Right renal pelvis (tissue), 4 donors: ENCODE data around the gene PHACTR3. TPM values are rescaled to one million over a fixed set of nuclear protein-coding genes. Genes with fewer than 3 reads are reported as not detected.
A peak's percentile ranks its signal among the peaks of the same experiment; 100 is the strongest.

Experiments used
- DNase-seq, 4 donors: peaks; one replicate each; pipeline ENCODE4 v3.0.0-alpha.2; 2013; ENCODE audit warnings: low read depth in 4 of 4, low spot score in 3 of 4, missing footprints in 1 of 4
- polyA plus RNA-seq, 4 donors: library from polyadenylated mRNA; unstranded; fragments of 120-200 nt; gene quantifications; one replicate each; pipeline ENCODE4 v1.2.1, GENCODE V29; 2013; ENCODE audit not compliant: insufficient read length in 4 of 4

The PHACTR3 gene
- polyA plus RNA-seq, 4 donors: 9.7 to 13.9 (median 13.0) TPM

DNA sequence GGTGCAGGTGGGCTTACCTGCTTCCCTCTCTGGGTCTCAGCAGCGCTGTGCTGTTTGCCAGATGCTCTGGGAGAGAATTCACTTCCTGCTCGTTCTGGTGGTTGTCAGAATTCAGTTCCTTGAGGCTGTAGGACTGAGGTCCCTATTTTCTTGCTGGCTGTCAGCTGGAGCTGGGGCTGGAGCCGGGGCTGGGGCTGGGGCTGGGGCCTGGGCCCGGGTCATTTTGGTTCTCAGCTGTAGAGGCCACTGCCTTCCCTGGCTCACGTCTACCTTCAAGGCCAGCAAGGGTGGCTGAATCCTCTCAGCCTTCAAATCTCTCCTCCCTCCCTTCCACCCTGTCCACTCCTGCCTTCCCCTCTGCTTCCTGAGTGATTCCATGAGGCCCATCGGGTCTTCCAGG lies 16.8 kb upstream of the PHACTR3 start:
- DNase-seq: no peak

- no peak for DNase-seq
These were observed 16.0 kb upstream of the PHACTR3 start for GRCh38 chr20:59588236-59588855.

DNA sequence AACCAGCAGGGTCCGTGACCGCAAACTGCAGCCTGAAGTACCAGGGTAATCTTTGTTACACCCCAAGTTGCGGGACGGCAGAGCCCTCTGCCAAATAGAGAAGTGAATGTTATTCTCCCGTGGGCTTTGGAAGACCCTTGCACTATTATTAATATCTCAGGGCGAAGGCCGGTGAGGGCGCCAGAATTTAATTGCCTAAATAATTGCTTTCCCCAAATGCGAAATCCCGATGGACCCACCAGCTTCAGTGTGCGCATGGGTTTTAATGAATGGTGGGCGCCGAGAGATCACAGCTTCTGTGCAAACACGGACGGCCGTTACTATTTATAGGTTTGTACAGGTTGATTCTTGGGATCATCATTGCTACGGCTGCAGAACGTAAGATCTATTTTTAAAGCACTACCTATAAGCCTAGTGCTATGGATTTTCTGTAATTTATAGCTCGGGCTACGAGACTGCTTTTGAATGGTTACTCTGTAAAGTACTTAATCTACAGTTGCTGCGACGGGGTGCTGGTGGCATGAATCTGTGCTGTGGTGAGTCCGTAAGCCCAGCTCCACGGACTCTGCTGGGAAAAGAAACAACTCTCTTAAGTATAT lies 15.2 kb upstream of the PHACTR3 start:
- DNase-seq: no peak

DNA sequence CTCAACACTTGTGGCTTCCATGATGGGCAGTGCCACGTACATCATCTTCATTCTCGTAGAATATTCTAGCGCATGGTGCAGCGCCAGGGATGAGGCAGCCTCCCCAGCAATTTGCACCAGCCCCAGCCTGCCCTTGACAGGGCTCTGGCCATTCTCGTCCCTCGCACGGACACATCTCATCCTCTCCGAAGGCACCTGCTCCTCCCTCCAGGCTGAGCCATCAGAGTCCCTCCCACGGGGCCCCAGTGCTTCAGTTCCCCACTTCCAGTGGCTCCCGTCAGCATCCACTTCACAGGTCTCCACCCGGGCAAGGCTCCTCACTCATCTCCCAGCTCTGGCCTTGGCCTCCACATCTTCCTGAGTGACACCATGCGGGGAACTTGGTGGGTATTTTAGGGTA lies 13.3 kb upstream of the PHACTR3 start:
- no peak for DNase-seq

- DNase-seq: no peak
These were observed 7.7 kb upstream of the PHACTR3 start for GRCh38 chr20:59596690-59597089.

DNA sequence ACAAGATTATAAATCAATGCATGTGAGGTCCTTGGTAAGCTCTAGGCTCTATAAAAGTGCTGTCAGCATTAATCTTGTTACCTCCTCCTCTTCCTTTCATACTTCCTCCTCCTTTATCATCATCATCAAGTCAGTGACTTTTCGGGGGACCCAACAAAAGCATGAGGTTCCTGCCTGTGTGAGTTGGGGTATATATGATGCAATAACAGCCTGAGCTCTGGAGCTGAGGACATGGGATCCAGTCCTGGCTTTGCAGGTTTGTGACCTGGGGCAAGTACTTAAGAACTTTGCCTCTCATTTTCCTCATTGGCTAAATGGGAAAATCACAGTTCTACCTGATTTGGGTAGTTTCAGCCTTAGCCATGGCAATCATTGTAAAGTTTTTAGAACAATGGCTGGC lies 7.1 kb upstream of the PHACTR3 start:
- no peak for DNase-seq

GRCh38 chr20:59598625-59599310 lies 5.6 kb upstream of the PHACTR3 start:
- DNase-seq: no peak

DNA sequence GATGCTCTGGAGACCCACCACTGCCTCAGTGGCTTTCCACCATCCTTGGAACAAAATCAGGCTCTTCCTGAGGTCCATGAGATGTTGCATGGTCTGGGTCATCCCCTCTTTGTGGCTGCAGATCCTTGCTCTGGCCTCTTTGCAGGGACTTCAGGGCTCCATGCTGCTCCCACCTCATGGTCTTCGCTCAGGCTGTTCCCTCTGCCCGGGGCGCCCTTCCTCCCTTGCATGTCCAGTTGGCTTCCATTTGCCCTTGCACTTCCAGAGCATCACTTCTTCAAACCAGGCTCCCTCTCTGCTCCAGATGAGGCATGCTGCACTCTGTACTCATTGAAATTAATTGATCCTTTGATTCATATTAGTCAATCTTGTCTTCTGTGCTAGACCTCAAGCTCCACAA lies 4.4 kb upstream of the PHACTR3 start:
- DNase-seq: no peak

GRCh38 chr20:59600472-59600871 lies 3.9 kb upstream of the PHACTR3 start:
- DNase-seq: no peak

GRCh38 chr20:59602546-59603080 lies 1.7 kb upstream of the PHACTR3 start:
- DNase-seq: no peak

- no peak for DNase-seq
These were observed 1.2 kb upstream of the PHACTR3 start for GRCh38 chr20:59603176-59603575.

DNA sequence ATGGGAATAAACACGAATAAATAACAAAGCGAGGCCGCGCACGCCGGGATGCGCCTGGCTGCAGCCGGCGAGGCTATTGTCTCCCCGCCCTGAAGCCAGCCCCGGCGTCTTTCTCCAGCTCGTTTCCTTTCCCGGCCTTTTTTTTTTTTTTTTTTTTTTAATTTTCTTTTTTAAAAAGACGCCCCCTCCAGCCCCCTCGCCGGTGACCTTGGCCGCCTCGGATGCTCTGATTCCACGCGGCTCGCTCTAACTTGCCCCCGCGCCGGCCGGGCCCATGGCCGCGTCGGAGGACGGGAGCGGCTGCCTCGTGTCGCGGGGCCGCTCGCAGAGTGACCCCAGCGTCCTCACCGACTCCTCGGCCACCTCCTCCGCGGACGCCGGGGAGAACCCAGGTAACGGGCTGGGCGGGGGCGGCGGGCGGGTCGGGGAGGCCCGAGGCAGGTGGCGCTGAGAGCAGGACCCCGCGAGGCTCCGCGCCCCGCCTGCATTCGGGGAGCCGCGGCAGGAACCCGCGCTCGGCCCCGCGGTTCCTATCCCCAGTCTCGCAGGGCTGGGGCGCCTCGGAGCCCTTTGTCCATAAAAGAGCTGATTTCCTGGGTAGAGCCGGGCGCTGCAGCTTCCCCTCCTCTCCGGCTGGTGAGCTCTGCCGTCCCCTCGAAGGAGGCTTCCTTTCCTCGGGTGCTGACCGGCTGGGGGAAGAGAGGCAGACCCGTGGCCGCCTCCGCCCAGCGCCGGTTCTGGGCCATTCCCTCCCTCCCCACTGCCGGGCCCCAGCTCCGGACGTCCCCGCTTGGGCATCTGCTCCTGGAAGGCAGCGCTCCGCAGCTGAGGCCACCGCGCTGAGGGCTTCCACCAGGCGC lies 631 bp downstream of the PHACTR3 start:
- DNase-seq: peak in 1 of 4 donors; percentile 28

DNA sequence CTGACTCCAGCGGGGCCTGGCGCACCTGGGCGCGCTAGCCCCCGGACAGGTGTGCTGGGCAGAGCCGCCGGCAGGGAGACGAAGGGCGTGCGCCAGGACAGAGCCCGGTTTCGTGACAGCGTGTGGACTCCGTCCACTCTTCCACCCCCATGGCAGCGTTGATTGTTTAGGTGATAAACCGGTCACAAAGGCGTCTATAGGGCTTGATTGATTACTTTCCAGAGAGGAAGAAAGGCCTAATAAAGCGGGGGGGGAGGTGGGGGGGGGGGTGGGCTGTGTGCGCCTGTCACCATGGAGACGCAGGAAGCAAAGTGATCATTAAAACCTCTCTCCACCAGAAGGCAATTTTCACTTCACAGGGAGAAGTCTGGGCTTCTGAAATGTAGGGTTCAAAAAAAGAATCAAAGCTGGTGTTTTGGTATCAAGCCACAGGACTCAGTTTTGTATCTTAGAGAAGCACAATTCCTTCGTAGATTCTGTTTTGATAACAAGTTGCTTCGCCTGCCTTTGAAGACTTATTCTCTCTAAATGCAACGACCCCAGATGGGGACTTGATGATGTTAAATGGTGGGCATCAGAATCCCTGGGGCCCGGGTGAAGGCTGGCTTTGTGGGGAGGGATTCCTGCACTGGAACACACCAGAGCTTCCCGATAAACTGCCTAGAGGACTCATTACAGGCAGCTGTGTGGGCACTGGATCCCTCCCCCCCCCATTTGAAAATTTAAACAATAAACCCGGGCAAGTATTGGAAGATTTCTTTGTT lies 1.4 kb downstream of the PHACTR3 start:
- no peak for DNase-seq

DNA sequence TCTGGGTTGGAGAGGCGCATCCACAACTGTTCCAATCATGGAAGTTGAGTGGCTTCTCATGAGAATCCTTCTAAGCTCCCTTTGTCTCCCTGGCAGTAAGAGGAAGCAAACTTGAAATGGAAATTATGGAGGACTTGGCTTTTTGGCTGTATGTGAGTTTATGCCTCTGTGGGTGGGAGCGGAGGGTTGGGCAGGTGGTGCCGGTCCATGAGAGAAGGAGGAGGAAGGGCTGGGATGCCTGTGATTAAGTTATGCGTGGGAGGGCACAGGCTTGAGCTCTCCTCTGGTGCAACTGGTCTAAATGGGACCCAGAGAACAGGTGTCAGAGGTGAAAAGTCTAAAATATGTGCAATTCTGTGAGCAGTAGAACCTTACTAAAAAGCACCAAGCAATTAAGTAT lies 2.2 kb downstream of the PHACTR3 start:
- DNase-seq: no peak

DNA sequence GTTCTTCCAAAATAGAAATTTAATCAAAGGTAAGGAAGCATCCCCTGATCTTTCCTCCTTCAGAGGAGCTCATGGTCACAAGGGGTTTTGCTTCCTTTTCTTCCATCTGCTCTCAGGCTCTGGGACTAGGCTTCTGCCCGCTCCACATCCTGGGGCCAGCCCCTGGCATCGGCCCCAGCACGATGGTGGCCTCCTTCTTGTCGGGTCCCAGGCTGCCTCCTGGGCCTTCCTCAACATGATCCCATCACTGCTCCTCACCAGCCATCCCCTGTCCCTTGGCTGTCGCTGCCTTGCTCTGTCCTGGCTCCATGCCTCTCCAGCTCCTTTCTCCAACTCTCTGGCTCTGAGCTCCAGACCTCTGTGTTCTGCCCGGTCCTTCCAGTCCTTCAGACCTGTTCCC lies 4.1 kb downstream of the PHACTR3 start:
- DNase-seq: no peak

- DNase-seq: no peak
These were observed 4.5 kb downstream of the PHACTR3 start for GRCh38 chr20:59608871-59609270.

DNA sequence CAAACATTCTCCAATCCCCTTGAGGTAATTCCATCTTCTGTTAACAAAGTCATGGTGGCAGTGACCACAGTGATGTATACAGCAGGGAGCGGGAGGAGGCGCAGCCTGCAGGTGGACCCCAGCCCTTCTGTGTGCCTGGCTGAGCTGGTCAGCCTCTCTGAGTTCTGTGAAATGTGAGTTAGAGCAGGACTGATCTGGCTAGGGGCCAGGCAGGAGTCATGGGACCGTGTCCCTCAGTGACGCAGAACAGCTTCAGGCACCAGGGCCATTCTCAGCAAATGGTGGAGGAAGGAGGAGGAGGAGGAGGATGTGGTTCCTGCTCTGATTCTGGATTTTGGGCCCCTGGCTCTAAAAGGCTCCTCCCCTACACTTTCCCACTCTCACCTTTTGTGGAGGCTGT lies 6.9 kb downstream of the PHACTR3 start:
- no peak for DNase-seq

- no peak for DNase-seq
These were observed 9.5 kb downstream of the PHACTR3 start for GRCh38 chr20:59613861-59614260.

GRCh38 chr20:59614714-59615113 lies 10.4 kb downstream of the PHACTR3 start:
- no peak for DNase-seq

DNA sequence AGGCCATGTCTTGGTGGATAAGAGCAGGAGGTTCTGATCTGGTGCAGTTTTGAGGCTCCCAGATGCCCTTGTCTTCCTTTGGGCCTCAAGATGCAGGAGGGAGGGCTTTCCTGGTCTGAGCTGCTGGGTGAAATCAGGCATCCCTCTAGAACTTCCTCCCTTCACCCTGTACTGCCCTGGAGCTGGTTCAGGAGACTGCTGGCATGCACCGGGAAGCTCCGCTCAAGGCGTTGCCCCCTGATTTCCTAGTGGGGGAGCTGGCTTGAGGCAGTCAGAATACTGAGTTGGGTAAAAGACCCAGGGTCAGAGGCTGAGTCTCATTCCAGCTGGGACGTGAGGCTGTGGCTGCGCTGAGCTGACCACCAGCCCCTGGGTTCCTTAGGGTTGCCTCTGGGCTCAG lies 12.0 kb downstream of the PHACTR3 start:
- DNase-seq: no peak
